Measurements from ENCODE around the gene LRRFIP2.

LRRFIP2 gene

GRCh38 chr3:37015642-37016041 is 158.7 kb downstream of the LRRFIP2 start:
- TF ChIP-seq ZFX (IDR thresholded peaks at IDR 0.05; ENCODE audit: borderline replicate concordance) (no peak), CTCF (IDR thresholded peaks at IDR 0.05) (no peak)
- H3K27ac ChIP-seq: no peak overlapping the region

GRCh38 chr3:37014620-37015019 is 159.8 kb downstream of the LRRFIP2 start:
- H3K27ac ChIP-seq: no peak overlapping the region
- TF ChIP-seq CTCF (IDR thresholded peaks at IDR 0.05): no peak
- no peak for TF ChIP-seq ZFX (IDR thresholded peaks at IDR 0.05; ENCODE audit: borderline replicate concordance)

Measured in 22Rv1 (cell line).